H1 (cell line): ENCODE measurements around the gene SRGAP3. TPM values are rescaled to one million over a fixed set of nuclear protein-coding genes. Genes with fewer than 3 reads are reported as not detected.

Source experiments
- CTCF ChIA-PET: fragments of 300-600 bp; sonication (Branson Sonifier 250); formaldehyde crosslinking; loops from one replicate; lab custom pipeline; 2021; ENCODE audit not compliant: partially characterized antibody; lab: Charles Lee
- POLR2A ChIA-PET: fragments of 300-600 bp; sonication (Branson Sonifier 250); formaldehyde crosslinking; loops from one replicate; lab custom pipeline; 2021; ENCODE audit warnings: inconsistent platforms; ENCODE audit not compliant: partially characterized antibody; lab: Charles Lee
- DNase-seq, 2 experiments: peaks; one replicate each; pipeline versions ENCODE4 v3.0.0 to v3.0.0-alpha.2; 2010 to 2022; ENCODE audit warnings: low spot score in 2 of 2, low read depth in 1 of 2, mixed read lengths in 1 of 2
- FAIRE-seq: peaks from 2 replicates; lab custom pipeline; 2011; peaks lifted over from hg19 to GRCh38; lab: Jason Lieb, UNC
- H2AFZ ChIP-seq: 2 replicates; pipeline ENCODE4 v1.8.1; 2012; ENCODE audit warnings: low read length, inconsistent platforms
- H2AK5ac ChIP-seq: 2 replicates; pipeline ENCODE4 v1.6.1; 2013; ENCODE audit warnings: low read depth, low read length
- H2BK120ac ChIP-seq: replicated peaks from 2 replicates; pipeline ENCODE3; 2013; ENCODE audit warnings: low read depth, low read length, inconsistent platforms
- H2BK12ac ChIP-seq: 2 replicates; pipeline ENCODE4 v1.6.1; 2013; ENCODE audit warnings: low read depth, low read length
- H2BK15ac ChIP-seq: 2 replicates; pipeline ENCODE4 v1.6.1; 2013; ENCODE audit warnings: low read length
- H2BK20ac ChIP-seq: 2 replicates; pipeline ENCODE4 v1.6.1; 2013; ENCODE audit warnings: low read length
- H2BK5ac ChIP-seq: 2 replicates; pipeline ENCODE4 v1.6.1; 2013; ENCODE audit warnings: low read depth, low read length
- H3K14ac ChIP-seq: 2 replicates; pipeline ENCODE4 v1.6.1; 2013; ENCODE audit warnings: inconsistent platforms; ENCODE audit not compliant: insufficient read length
- H3K18ac ChIP-seq: 2 replicates; pipeline ENCODE4 v1.6.1; 2013; ENCODE audit warnings: low read length; ENCODE audit errors: extremely low read depth
- H3K23ac ChIP-seq: 2 replicates; pipeline ENCODE4 v1.6.1; 2013; ENCODE audit warnings: inconsistent platforms; ENCODE audit not compliant: insufficient read length
- H3K23me2 ChIP-seq: 2 replicates; pipeline ENCODE4 v1.6.1; 2013; ENCODE audit warnings: low read depth, low read length
- H3K27ac ChIP-seq: 2 replicates; pipeline ENCODE4 v1.6.1; 2011; ENCODE audit warnings: low read depth, low read length, inconsistent platforms
- H3K27me3 ChIP-seq, 4 experiments: replicated peaks in 1 of 4; 1 replicate in 1 of 4; 2 replicates in 3 of 4; pipeline versions ENCODE4 v1.6.1 to v1.8.1; 2011 to 2013; ENCODE audit warnings: low read length in 3 of 4, mild to moderate bottlenecking in 3 of 4, inconsistent platforms in 2 of 4, mixed read lengths in 2 of 4, moderate library complexity in 1 of 4; ENCODE audit not compliant: control insufficient read depth in 3 of 4, insufficient read depth in 3 of 4; ENCODE audit errors: extremely low read depth in 1 of 4
- H3K36me3 ChIP-seq, 4 experiments: 2 replicates each; pipeline versions ENCODE4 v1.6.1 to v1.8.1; 2011 to 2013; ENCODE audit warnings: mild to moderate bottlenecking in 4 of 4, low read length in 3 of 4, moderate library complexity in 2 of 4, control low read depth in 1 of 4, inconsistent platforms in 1 of 4; ENCODE audit not compliant: insufficient read depth in 4 of 4, control insufficient read depth in 2 of 4
- H3K4ac ChIP-seq: replicated peaks from 2 replicates; pipeline ENCODE3; 2013; ENCODE audit warnings: low read length, low read depth, mixed read lengths, inconsistent platforms; ENCODE audit not compliant: insufficient read length
- H3K4me1 ChIP-seq, 4 experiments: replicated peaks in 1 of 4; 1 replicate in 1 of 4; 2 replicates in 3 of 4; pipeline versions ENCODE4 v1.6.1 to v1.8.1; 2011 to 2013; ENCODE audit warnings: low read length in 3 of 4, inconsistent platforms in 2 of 4, mixed read lengths in 1 of 4; ENCODE audit not compliant: insufficient read depth in 4 of 4, control insufficient read depth in 3 of 4
- H3K4me2 ChIP-seq, 2 experiments: 2 replicates each; pipeline versions ENCODE4 v1.6.1 to v1.8.1; 2011 to 2013; ENCODE audit warnings: low read depth in 2 of 2, low read length in 2 of 2, control low read depth in 1 of 2, inconsistent platforms in 1 of 2, mild to moderate bottlenecking in 1 of 2; ENCODE audit not compliant: insufficient read depth in 1 of 2
- H3K4me3 ChIP-seq, 4 experiments: fragments of 200-600, 300-600 bp in 1 of 4; sonication (generic), shearing (Covaris generic), sonication (Bioruptor Twin) in 1 of 4; 2 replicates each; pipeline versions ENCODE4 v1.5.1 to v1.8.1; 2011 to 2016; ENCODE audit warnings: low read length in 4 of 4, low read depth in 3 of 4, control low read depth in 2 of 4, inconsistent platforms in 2 of 4, mild to moderate bottlenecking in 2 of 4, mixed read lengths in 1 of 4, moderate library complexity in 1 of 4; ENCODE audit not compliant: insufficient read depth in 2 of 4; ENCODE audit errors: extremely low read depth in 1 of 4
- H3K56ac ChIP-seq: replicated peaks from 2 replicates; pipeline ENCODE3; 2013; ENCODE audit warnings: low read depth, mild to moderate bottlenecking, mixed read lengths, low read length, inconsistent platforms; ENCODE audit not compliant: insufficient read length
- H3K79me1 ChIP-seq: 2 replicates; pipeline ENCODE4 v1.6.1; 2013; ENCODE audit warnings: low read depth, low read length, control low read depth
- H3K79me2 ChIP-seq, 2 experiments: 2 replicates each; pipeline versions ENCODE4 v1.6.1 to v1.8.1; 2012 to 2013; ENCODE audit warnings: low read length in 2 of 2, mild to moderate bottlenecking in 2 of 2, inconsistent platforms in 1 of 2; ENCODE audit not compliant: insufficient read depth in 2 of 2, control insufficient read depth in 1 of 2
- H3K9ac ChIP-seq, 4 experiments: replicated peaks in 1 of 4; 1 replicate in 1 of 4; 2 replicates in 3 of 4; pipeline versions ENCODE4 v1.6.1 to v1.8.1; 2011 to 2013; ENCODE audit warnings: low read depth in 3 of 4, low read length in 3 of 4, control low read depth in 2 of 4, mild to moderate bottlenecking in 2 of 4, moderate library complexity in 2 of 4, inconsistent platforms in 1 of 4; ENCODE audit errors: extremely low read depth in 1 of 4
- H3K9me3 ChIP-seq, 2 experiments: 2 replicates each; pipeline versions ENCODE4 v1.6.1 to v1.8.1; 2012 to 2013; ENCODE audit warnings: mild to moderate bottlenecking in 2 of 2, moderate library complexity in 2 of 2, control low read depth in 1 of 2, inconsistent platforms in 1 of 2, low read depth in 1 of 2, low read length in 1 of 2, mixed read lengths in 1 of 2; ENCODE audit not compliant: insufficient read depth in 2 of 2
- H4K20me1 ChIP-seq, 2 experiments: replicated peaks in 1 of 2; 2 replicates each; pipeline versions ENCODE3 to v1.8.1; 2011 to 2013; ENCODE audit warnings: inconsistent platforms in 2 of 2, low read length in 2 of 2, mild to moderate bottlenecking in 1 of 2; ENCODE audit not compliant: insufficient read depth in 2 of 2, control insufficient read depth in 1 of 2
- H4K5ac ChIP-seq: 2 replicates; pipeline ENCODE4 v1.6.1; 2013; ENCODE audit warnings: low read length, low read depth, mixed read lengths, inconsistent platforms; ENCODE audit not compliant: insufficient read length
- H4K8ac ChIP-seq: 2 replicates; pipeline ENCODE4 v1.8.0; 2013; ENCODE audit warnings: mild to moderate bottlenecking, moderate library complexity, low read length, inconsistent platforms; ENCODE audit not compliant: insufficient read depth; ENCODE audit errors: extremely low read depth
- H4K91ac ChIP-seq: replicated peaks from 2 replicates; pipeline ENCODE3; 2013; ENCODE audit warnings: low read length, mixed read lengths, inconsistent platforms; ENCODE audit not compliant: insufficient read length
- ASH2L ChIP-seq: fragments of 200-600, 300-600 bp; sonication (generic); IDR thresholded peaks from one replicate; pipeline ENCODE4 v1.7.1; 2017; ENCODE audit warnings: low read length
- CHD2 ChIP-seq: IDR thresholded peaks from 2 replicates; pipeline ENCODE4 v1.6.1; 2012; ENCODE audit warnings: low read length, improper control_type of control experiment
- EGR1 ChIP-seq: IDR thresholded peaks from 2 replicates; pipeline ENCODE4 v1.6.1; 2011; ENCODE audit warnings: low read depth, low read length, borderline replicate concordance
- EZH2 ChIP-seq: fragments of 200-600 bp; sonication (generic); IDR thresholded peaks from 2 replicates; pipeline ENCODE4 v1.7.1; 2012; ENCODE audit warnings: low read depth, mild to moderate bottlenecking, moderate library complexity, low read length, inconsistent platforms; ENCODE audit not compliant: severe bottlenecking
- NANOG ChIP-seq: IDR thresholded peaks from 2 replicates; pipeline ENCODE4 v1.6.1; 2011; ENCODE audit warnings: low read length, low read depth, mild to moderate bottlenecking, inconsistent platforms; ENCODE audit not compliant: insufficient read depth, poor library complexity, severe bottlenecking
- NRF1 ChIP-seq: IDR thresholded peaks from 2 replicates; pipeline ENCODE4 v1.6.1; 2011; ENCODE audit warnings: mild to moderate bottlenecking, low read depth, low read length, improper control_type of control experiment
- SAP30 ChIP-seq: fragments of 300-600 bp; sonication (generic); IDR thresholded peaks from 2 replicates; pipeline ENCODE4 v1.7.1; 2012; ENCODE audit warnings: low read length, moderate library complexity, mild to moderate bottlenecking, inconsistent platforms; ENCODE audit not compliant: insufficient read depth, insufficient replicate concordance
- SIN3A ChIP-seq, 2 experiments: IDR thresholded peaks in 1 of 2; conservative IDR thresholded peaks in 1 of 2; 2 replicates each; pipeline ENCODE4 v1.6.1; 2011 to 2012; ENCODE audit warnings: low read length in 2 of 2, improper control_type of control experiment in 1 of 2, low read depth in 1 of 2, mild to moderate bottlenecking in 1 of 2
- SP4 ChIP-seq: IDR thresholded peaks from 2 replicates; pipeline ENCODE4 v1.6.1; 2012; ENCODE audit warnings: low read length, inconsistent platforms
- TAF1 ChIP-seq: IDR thresholded peaks from 2 replicates; pipeline ENCODE4 v1.6.1; 2011; ENCODE audit warnings: mild to moderate bottlenecking, low read depth, low read length
- YY1 ChIP-seq: IDR thresholded peaks from 2 replicates; pipeline ENCODE4 v1.6.1; 2011; ENCODE audit warnings: low read depth, mild to moderate bottlenecking, low read length
- WGBS, 2 experiments: shearing (Covaris generic) in 1 of 2; methylation state at CpG; one replicate each; pipeline versions ENCODE4 v1.1.6 to v1.1.7; 2013 to 2015; ENCODE audit warnings: low lambda C conversion rate in 2 of 2, mixed read lengths in 2 of 2, inconsistent platforms in 1 of 2, low coverage in 1 of 2, missing lambda C conversion rate in 1 of 2; ENCODE audit not compliant: insufficient replicate concordance in 2 of 2, insufficient coverage in 1 of 2, insufficient read length in 1 of 2; ENCODE audit errors: extremely low coverage in 1 of 2, missing lambda C conversion rate in 1 of 2; 5-methylcytosine and 5-hydroxymethylcytosine counted together
- polyA plus RNA-seq, 7 experiments: library from polyadenylated mRNA; depleted of rRNA in 3 of 7; stranded (reverse) in 5 of 7; unstranded in 2 of 7; fragments of >200 nt in 5 of 7; fragments of 200-250 nt in 2 of 7; gene quantifications; 1 replicate in 5 of 7; 2 replicates in 1 of 7; 4 replicates in 1 of 7; pipeline versions ENCODE4 v1.2.1 to v1.2.3, GENCODE V29; 2011 to 2013; ENCODE audit warnings: missing spikeins in 2 of 7, mixed read lengths in 2 of 7
- total RNA-seq: library from RNA; stranded (reverse); fragmentation: NEBNext Ultra II Directional; extraction: Animal tissue kit (Norgen Biotek cat#: 25700); gene quantifications from 2 replicates; pipeline ENCODE4 v1.2.1, GENCODE V29; 2021

The SRGAP3 gene
- total and polyA plus RNA-seq, 2 of the 8 experiments (the other 6 are each of a cell fraction or from before 2014, with no cell fraction given) = 5.8 to 11.4 TPM

- Histone ChIP-seq H2AK5ac (no peak overlapping the region), H3K9me3 (no peaks in the 10 kb centered on the region), H3K79me2 (no peaks in the 10 kb centered on the region), H2BK20ac (no peak overlapping the region), H4K91ac (no peak overlapping the region), H2AFZ (no peak overlapping the region), H3K14ac (no peak overlapping the region), H3K4me3 (no peak overlapping the region), H3K56ac (no peak overlapping the region), H2BK120ac (no peak overlapping the region), H3K18ac (no peak overlapping the region), H2BK15ac (no peak overlapping the region), H2BK12ac (no peak overlapping the region), H3K9ac (no peak overlapping the region), H3K36me3 (no peaks in the 10 kb centered on the region), H3K79me1 (no peaks in the 10 kb centered on the region), H3K23me2 (no peaks in the 10 kb centered on the region), H4K20me1 (no peaks in the 10 kb centered on the region), H4K8ac (no peak overlapping the region), H3K27me3 (no peaks in the 10 kb centered on the region), H3K4ac (no peak overlapping the region), H3K4me2 (no peak overlapping the region), H3K23ac (no peak overlapping the region), H3K27ac (no peak overlapping the region), H4K5ac (no peak overlapping the region), H2BK5ac (no peak overlapping the region), H3K4me1 (peaks cover 2 to 15% (median 7%) of the 10 kb centered on the region in 4 experiments; a peak in 3 of 7 replicates)
- CTCF ChIA-PET = interaction anchor here (0.7 to 4.8 kb wide), 8 partner anchors 13 to 260 kb away, joined by 3 to 24 read pairs (median 4); partner anchors contain the start of gene SRGAP3
- DNase-seq (no peak), FAIRE-seq (no peak)
- 83% methylated on average over 4 of the region's 4 CpGs; no CpG with 5 or more reads in 1 of the 2 experiments for WGBS, 2 experiments
- POLR2A ChIA-PET = interaction anchor here (1.0 kb wide), 1 partner anchor 246 kb away, joined by 4 read pairs; no protein-coding TSS in a partner anchor
- TF ChIP-seq EZH2 (no peak), TAF1 (no peak), SIN3A (conservative IDR thresholded peaks at IDR 0.05 in 1 of 2, IDR thresholded peaks at IDR 0.05 in 1 of 2; ENCODE audit: low read depth in 1 of 2, low read length in 2 of 2) (no peak), ASH2L (no peak), EGR1 (no peak), NANOG (no peak), CHD2 (no peak), NRF1 (no peak), SAP30 (no peak), SP4 (no peak), YY1 (no peak)
Measured at GRCh38 chr3:9233101-9233500, 16.3 kb downstream of the SRGAP3 start.
